NCI-H1092 (cell line): Measurements from ENCODE around the gene FNDC5.

ENCODE experiments used
- DNase-seq: peaks from one replicate; lab custom pipeline; 2025; lab: John Stamatoyannopoulos, UW

Gene FNDC5

DNA sequence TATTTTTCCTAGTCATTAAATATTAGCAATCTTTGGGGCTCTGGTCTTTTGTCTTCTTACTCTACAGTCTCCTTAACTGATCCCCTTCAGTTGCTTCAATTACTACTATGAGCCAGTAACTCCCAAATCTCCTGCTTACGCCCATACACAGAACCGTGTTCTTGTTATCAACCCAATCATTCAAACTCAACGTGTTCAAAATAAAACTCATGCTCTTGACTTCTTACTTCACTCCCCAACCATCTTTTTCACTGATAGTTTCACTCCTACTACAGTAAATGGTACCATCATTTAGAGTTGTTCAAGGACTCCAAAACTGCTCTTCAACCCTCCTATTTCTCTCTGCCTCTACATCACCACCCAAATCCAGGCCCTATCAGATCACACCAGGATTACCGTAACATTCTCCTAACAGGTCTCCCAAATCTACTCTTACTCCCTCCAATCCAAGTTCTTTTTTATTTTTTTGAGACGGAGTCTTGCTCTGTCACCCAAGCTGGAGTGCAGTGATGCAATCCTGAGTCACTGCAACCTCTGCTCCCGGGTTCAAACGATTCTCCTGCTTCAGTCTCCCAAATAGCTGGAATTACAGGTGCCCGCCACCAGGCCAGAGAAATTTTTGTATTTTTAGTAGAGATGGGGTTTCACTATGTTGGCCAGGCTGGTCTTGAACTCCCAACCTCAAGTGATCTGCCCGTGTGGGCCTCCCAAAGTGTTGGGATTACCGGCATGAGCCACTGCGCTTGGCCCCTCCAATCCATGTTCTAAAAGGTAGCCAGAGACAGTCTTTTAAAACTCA, 56.6 kb downstream of the FNDC5 start:
- no peak for DNase-seq
